Testis (tissue), 3 donors: ENCODE measurements around the gene DLG5. TPM values are rescaled to one million over a fixed set of nuclear protein-coding genes. Genes with fewer than 3 reads are reported as not detected.

Source experiments
- DNase-seq: peaks from one replicate; pipeline ENCODE4 v3.0.0-alpha.2; 2019
- H3K27ac ChIP-seq, 2 donors: fragments of 200-600 bp; sonication (generic); one replicate each; pipeline ENCODE4 v1.5.1; 2019
- H3K27me3 ChIP-seq: fragments of 200-600 bp; sonication (generic); one replicate; pipeline ENCODE4 v1.5.1; 2019
- H3K36me3 ChIP-seq: fragments of 200-600 bp; sonication (generic); one replicate; pipeline ENCODE4 v1.5.1; 2017; ENCODE audit warnings: low read depth; ENCODE audit errors: missing control alignments
- H3K4me1 ChIP-seq: fragments of 200-600 bp; sonication (generic); one replicate; pipeline ENCODE4 v1.5.1; 2019
- H3K4me3 ChIP-seq, 2 donors: fragments of 200-600 bp; sonication (generic); one replicate each; pipeline ENCODE4 v1.5.1; 2017 to 2019
- H3K9me3 ChIP-seq: fragments of 200-600 bp; sonication (generic); one replicate; pipeline ENCODE4 v1.5.1; 2017
- CTCF ChIP-seq, 3 experiments: fragments of 450-650 bp in 2 of 3; fragments of 200-600 bp in 1 of 3; sonication (generic) in 1 of 3; IDR thresholded peaks; one replicate each; pipeline ENCODE4 v1.5.1; 2016 to 2019; ENCODE audit warnings: antibody characterized with exemption in 3 of 3, mild to moderate bottlenecking in 2 of 3, moderate library complexity in 1 of 3
- POLR2A ChIP-seq: fragments of 450-650 bp; IDR thresholded peaks from one replicate; pipeline ENCODE4 v1.6.1; 2017; ENCODE audit warnings: antibody characterized with exemption, mild to moderate bottlenecking, moderate library complexity
- WGBS, 2 donors: methylation state at CpG; one replicate each; pipeline ENCODE4 v1.1.5; 2018; 5-methylcytosine and 5-hydroxymethylcytosine counted together
- intact Hi-C: fragments of 100-400 bp; cut with DNase I; formaldehyde crosslinking; loops from one replicate; pipeline ENCODE4 v1.15.1; 2023; ENCODE audit warnings: low total_unique reads
- polyA plus RNA-seq: library from polyadenylated mRNA; stranded (reverse); fragments of 350-450 nt; fragmentation: Illumina TruSeq; extraction: RNeasy Lipid Tissue Mini Kit (QIAGEN cat#74804); gene quantifications from one replicate; pipeline ENCODE4 v1.2.3, GENCODE V29; 2014; ENCODE audit warnings: low read depth, low replicate concordance; ENCODE audit not compliant: insufficient read depth
- total RNA-seq, 2 donors: library from RNA; depleted of rRNA; stranded (reverse); fragments of >200 nt; gene quantifications; one replicate each; pipeline ENCODE4 v1.2.3, GENCODE V29; 2016

DLG5 gene
- total and polyA plus RNA-seq, 3 donors from 2014 or later = 26.9 to 54.8 (median 50.1) TPM

GRCh38 chr10:77915319-77916105 lies 11.0 kb downstream of the DLG5 start:
- Histone ChIP-seq H3K27me3 (no peaks in the 10 kb centered on the region), H3K4me3 (no peak overlapping the region), H3K36me3 (no peaks in the 10 kb centered on the region), H3K9me3 (no peaks in the 10 kb centered on the region), H3K27ac (no peak overlapping the region), H3K4me1 (peaks cover 3% of the 10 kb centered on the region)
- intact Hi-C loops = no loop called here
- 77 to 81% methylated on average over 10 of the region's 10 CpGs for WGBS, 2 donors
- no peak for DNase-seq
- no peak for TF ChIP-seq CTCF (IDR thresholded peaks at IDR 0.05)
- TF ChIP-seq POLR2A = no peak

- no peaks in the 10 kb centered on the region for H3K27me3 ChIP-seq
- H3K9me3 ChIP-seq = no peaks in the 10 kb centered on the region
- 54 to 73% methylated on average over 4 of the region's 4 CpGs for WGBS, 2 donors
- DNase-seq = no peak
- H3K4me1 ChIP-seq = peaks cover 13% of the 10 kb centered on the region
- no peak overlapping the region for H3K4me3 ChIP-seq
- H3K36me3 ChIP-seq = no peaks in the 10 kb centered on the region
- intact Hi-C loops = no loop called here
- TF ChIP-seq POLR2A = no peak
- H3K27ac ChIP-seq = no peak overlapping the region
Observed at GRCh38 chr10:77913090-77913489, 13.5 kb downstream of the DLG5 start.

DNA sequence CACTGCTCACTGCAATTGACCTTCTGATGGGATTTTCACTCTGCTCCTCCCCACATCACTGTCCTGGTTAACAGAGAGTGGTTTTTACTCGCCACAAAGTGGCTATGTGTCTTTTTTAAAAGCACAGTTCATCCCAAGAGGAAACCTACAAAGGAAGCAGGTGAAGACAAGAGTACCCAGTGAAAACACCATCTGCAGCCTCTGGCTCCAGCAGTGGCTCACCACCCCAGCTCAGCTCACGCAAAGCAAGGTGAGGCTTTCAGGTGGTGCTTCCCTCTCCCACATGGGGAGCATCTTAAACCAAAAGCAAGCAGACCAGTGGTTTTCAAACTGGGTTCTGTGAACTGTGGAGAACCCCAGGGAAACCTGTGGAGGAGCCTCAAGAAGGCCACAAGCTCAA lies 14.0 kb downstream of the DLG5 start:
- Histone ChIP-seq H3K4me3 (no peak overlapping the region), H3K4me1 (peaks cover 13% of the 10 kb centered on the region), H3K27me3 (no peaks in the 10 kb centered on the region), H3K9me3 (no peaks in the 10 kb centered on the region), H3K36me3 (no peaks in the 10 kb centered on the region), H3K27ac (no peak overlapping the region)
- DNase-seq = no peak
- no peak for TF ChIP-seq CTCF (IDR thresholded peaks at IDR 0.05)
- no peak for TF ChIP-seq POLR2A
- intact Hi-C loops = no loop called here
- 85 to 88% methylated on average over 2 of the region's 2 CpGs for WGBS, 2 donors

GRCh38 chr10:77911535-77912123 lies 14.9 kb downstream of the DLG5 start:
- DNase-seq = no peak
- no peak overlapping the region for H3K27ac ChIP-seq
- H3K4me1 ChIP-seq = peaks cover 13% of the 10 kb centered on the region
- no peaks in the 10 kb centered on the region for H3K36me3 ChIP-seq
- intact Hi-C loops = no loop called here
- TF ChIP-seq CTCF (IDR thresholded peaks at IDR 0.05) (no peak), POLR2A (no peak)
- WGBS, 2 donors = 84 to 86% methylated on average over 7 of the region's 7 CpGs
- H3K27me3 ChIP-seq = no peaks in the 10 kb centered on the region
- no peak overlapping the region for H3K4me3 ChIP-seq
- H3K9me3 ChIP-seq = no peaks in the 10 kb centered on the region

DNA sequence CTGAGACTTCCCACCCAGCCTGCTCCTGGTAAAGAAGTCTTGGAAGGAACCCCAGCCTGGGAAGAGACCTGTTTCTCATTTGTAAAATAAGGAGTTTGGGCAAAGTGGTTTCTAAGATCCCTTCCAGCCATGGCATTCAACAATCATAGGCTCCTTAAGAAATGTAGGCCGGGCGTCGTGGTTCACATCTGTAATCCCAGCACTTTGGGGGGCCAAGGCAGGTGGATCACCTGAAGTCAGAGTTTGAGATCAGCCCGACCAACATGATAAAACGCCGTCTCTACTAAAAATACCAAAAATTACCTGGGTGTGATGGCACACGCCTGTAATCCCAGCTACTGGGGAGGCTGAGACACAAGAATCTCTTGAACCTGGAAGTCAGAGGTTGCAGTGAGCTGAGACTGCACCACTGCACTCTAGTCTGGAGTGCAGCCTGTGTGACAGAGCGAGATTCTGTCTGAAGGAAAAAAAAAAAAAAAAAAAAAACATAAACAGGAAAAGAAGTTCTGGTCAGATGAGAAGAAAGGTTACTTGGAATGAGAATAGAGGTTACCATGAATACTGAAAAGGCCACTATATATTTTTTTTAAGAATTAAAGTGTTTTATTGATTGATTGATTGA lies 15.9 kb downstream of the DLG5 start:
- H3K36me3 ChIP-seq = no peaks in the 10 kb centered on the region
- no peaks in the 10 kb centered on the region for H3K9me3 ChIP-seq
- TF ChIP-seq POLR2A = no peak
- no peak for TF ChIP-seq CTCF (IDR thresholded peaks at IDR 0.05)
- intact Hi-C loops = no loop called here
- H3K4me1 ChIP-seq = peaks cover 13% of the 10 kb centered on the region
- H3K4me3 ChIP-seq = no peak overlapping the region
- H3K27me3 ChIP-seq = no peaks in the 10 kb centered on the region
- no peak for DNase-seq
- peak overlapping the region in 1 of 2 donors; percentile 66 for H3K27ac ChIP-seq
- 79 to 88% methylated on average over 8 of the region's 8 CpGs for WGBS, 2 donors
